ENCODE data around the gene SLC35B2. TPM values are rescaled to one million over a fixed set of nuclear protein-coding genes. Genes with fewer than 3 reads are reported as not detected.

Gene SLC35B2
- total and polyA plus RNA-seq, 4 donors, result 18.9 to 27.0 (median 21.1) TPM

- Histone ChIP-seq H3K9ac (ENCODE audit: low read depth in 1 of 2, low read length in 2 of 2) (no peak overlapping the region), H3K9me3 (ENCODE audit: control insufficient read depth in 4 of 4, low read length in 3 of 4) (no peaks in the 10 kb centered on the region), H3K36me3 (ENCODE audit: control insufficient read depth in 4 of 4, insufficient read depth in 3 of 4, low read depth in 1 of 4, low read length in 3 of 4) (no peaks in the 10 kb centered on the region), H3K4me3 (ENCODE audit: low read depth in 1 of 3, low read length in 3 of 3) (peak overlapping the region in 1 of 3 donors; percentile 53), H3K27me3 (ENCODE audit: control insufficient read depth in 4 of 4, insufficient read depth in 4 of 4, low read length in 3 of 4) (peaks cover 0 to 11% (median 5%) of the 10 kb centered on the region in 4 donors), H3K27ac (ENCODE audit: low read depth in 1 of 2, low read length in 2 of 2) (no peak overlapping the region), H3K4me1 (ENCODE audit: control insufficient read depth in 4 of 4, insufficient read depth in 4 of 4, low read length in 3 of 4) (peaks cover 0 to 5% (median under 1%) of the 10 kb centered on the region in 4 donors)
- TF ChIP-seq HNF4G (IDR thresholded peaks at IDR 0.05) (no peak), REST (IDR thresholded peaks at IDR 0.05) (no peak), CTCF (IDR thresholded peaks at IDR 0.05; ENCODE audit: low read depth, low read length, missing input control) (no peak), GABPA (IDR thresholded peaks at IDR 0.05 in 1 of 2, conservative IDR thresholded peaks at IDR 0.05 in 1 of 2) (no peak), RXRA (IDR thresholded peaks at IDR 0.05) (no peak), FOXA1 (IDR thresholded peaks at IDR 0.05) (no peak), SP1 (IDR thresholded peaks at IDR 0.05) (no peak), RAD21 (IDR thresholded peaks at IDR 0.05) (no peak)
- TF ChIP-seq, protein P1, sequence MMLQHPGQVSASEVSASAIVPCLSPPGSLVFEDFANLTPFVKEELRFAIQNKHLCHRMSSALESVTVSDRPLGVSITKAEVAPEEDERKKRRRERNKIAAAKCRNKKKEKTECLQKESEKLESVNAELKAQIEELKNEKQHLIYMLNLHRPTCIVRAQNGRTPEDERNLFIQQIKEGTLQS (IDR thresholded peaks at IDR 0.05), result no peak
- DNase-seq (ENCODE audit: low spot score), result no peak
- 5% methylated on average over 89 of the region's 90 CpGs for WGBS
Measured at GRCh38 chr6:44270526-44271405, 13.4 kb upstream of the SLC35B2 start.

DNA sequence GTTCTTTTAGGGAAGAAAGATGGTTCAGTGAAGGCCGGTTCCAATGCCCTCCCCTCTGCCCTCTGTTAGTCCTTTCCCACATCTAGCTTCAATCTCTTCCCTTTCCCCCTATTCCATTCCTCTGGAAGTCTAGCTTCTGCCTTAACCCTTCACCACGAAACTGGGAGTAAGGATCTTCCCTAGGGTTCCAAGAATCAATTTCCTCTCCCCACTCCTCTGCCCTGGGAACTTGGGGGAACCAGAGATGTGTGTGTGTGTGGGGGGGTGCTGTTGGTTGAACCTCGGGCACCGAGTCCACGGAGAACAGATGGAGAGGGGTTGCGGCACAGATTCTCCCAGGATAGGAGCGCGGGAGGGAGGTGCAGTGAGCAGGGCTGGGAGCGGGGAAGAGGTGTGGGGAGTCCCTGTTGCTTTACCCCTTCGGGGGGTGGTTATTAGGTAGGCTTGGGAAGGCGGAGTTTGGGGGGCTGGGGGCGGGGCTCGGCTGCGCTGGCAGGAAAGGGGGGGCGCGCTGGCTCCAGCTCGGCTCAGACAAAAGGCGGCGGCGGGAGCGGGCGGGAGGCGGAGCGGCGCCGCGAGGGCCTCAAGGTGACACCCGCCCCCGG, 12.7 kb upstream of the SLC35B2 start, which contains the start of gene TMEM151B:
Gene TMEM151B (plus strand): TSS at position 530 of the 605 bp plus-strand sequence. CDS start 293 bp downstream, outside the sequence.
- 20% methylated on average over 28 of the region's 29 CpGs for WGBS
- no peaks in the 10 kb centered on the region for H3K9me3 ChIP-seq (ENCODE audit: control insufficient read depth in 4 of 4, low read length in 3 of 4)
- H3K27me3 ChIP-seq (ENCODE audit: control insufficient read depth in 4 of 4, insufficient read depth in 4 of 4, low read length in 3 of 4), result peaks cover 0 to 11% (median 3%) of the 10 kb centered on the region in 4 donors
- H3K4me1 ChIP-seq (ENCODE audit: control insufficient read depth in 4 of 4, insufficient read depth in 4 of 4, low read length in 3 of 4), result peaks cover 0 to 2% (median under 1%) of the 10 kb centered on the region in 4 donors
- no peaks in the 10 kb centered on the region for H3K36me3 ChIP-seq (ENCODE audit: control insufficient read depth in 4 of 4, insufficient read depth in 3 of 4, low read depth in 1 of 4, low read length in 3 of 4)
- no peak within 1 kb of the TSS for H3K27ac ChIP-seq (ENCODE audit: low read depth in 1 of 2, low read length in 2 of 2)
- H3K9ac ChIP-seq (ENCODE audit: low read depth in 1 of 2, low read length in 2 of 2), result no peak within 1 kb of the TSS
- no peak for DNase-seq (ENCODE audit: low spot score)
- peak within 1 kb of the TSS in 1 of 3 donors; percentile 53 for H3K4me3 ChIP-seq (ENCODE audit: low read depth in 1 of 3, low read length in 3 of 3)
- TF ChIP-seq MAX (IDR thresholded peaks at IDR 0.05) (no peak), EGR1 (IDR thresholded peaks at IDR 0.05; ENCODE audit: low read depth in 2 of 2) (no peak), REST (IDR thresholded peaks at IDR 0.05) (no peak), YY1 (IDR thresholded peaks at IDR 0.05) (no peak), FOXA1 (IDR thresholded peaks at IDR 0.05) (no peak), RAD21 (IDR thresholded peaks at IDR 0.05) (no peak), JUND (IDR thresholded peaks at IDR 0.05) (no peak), CTCF (IDR thresholded peaks at IDR 0.05; ENCODE audit: low read depth, low read length, missing input control) (no peak), HNF4G (IDR thresholded peaks at IDR 0.05) (no peak), RXRA (IDR thresholded peaks at IDR 0.05) (no peak), SP1 (IDR thresholded peaks at IDR 0.05) (no peak), HNF4A (conservative IDR thresholded peaks at IDR 0.05) (no peak), NR2F2 (IDR thresholded peaks at IDR 0.05) (no peak), FOXA2 (IDR thresholded peaks at IDR 0.05) (no peak), GABPA (IDR thresholded peaks at IDR 0.05 in 1 of 2, conservative IDR thresholded peaks at IDR 0.05 in 1 of 2) (no peak)
- TF ChIP-seq, protein P1 (IDR thresholded peaks at IDR 0.05), result no peak
